Measurements from ENCODE around the gene NAA35.
"Not testable (repeated sequence)": the region's sequence is repeated elsewhere in the genome, so short reads cannot be mapped to it uniquely, and the experiment has no call there.

The NAA35 gene

DNA sequence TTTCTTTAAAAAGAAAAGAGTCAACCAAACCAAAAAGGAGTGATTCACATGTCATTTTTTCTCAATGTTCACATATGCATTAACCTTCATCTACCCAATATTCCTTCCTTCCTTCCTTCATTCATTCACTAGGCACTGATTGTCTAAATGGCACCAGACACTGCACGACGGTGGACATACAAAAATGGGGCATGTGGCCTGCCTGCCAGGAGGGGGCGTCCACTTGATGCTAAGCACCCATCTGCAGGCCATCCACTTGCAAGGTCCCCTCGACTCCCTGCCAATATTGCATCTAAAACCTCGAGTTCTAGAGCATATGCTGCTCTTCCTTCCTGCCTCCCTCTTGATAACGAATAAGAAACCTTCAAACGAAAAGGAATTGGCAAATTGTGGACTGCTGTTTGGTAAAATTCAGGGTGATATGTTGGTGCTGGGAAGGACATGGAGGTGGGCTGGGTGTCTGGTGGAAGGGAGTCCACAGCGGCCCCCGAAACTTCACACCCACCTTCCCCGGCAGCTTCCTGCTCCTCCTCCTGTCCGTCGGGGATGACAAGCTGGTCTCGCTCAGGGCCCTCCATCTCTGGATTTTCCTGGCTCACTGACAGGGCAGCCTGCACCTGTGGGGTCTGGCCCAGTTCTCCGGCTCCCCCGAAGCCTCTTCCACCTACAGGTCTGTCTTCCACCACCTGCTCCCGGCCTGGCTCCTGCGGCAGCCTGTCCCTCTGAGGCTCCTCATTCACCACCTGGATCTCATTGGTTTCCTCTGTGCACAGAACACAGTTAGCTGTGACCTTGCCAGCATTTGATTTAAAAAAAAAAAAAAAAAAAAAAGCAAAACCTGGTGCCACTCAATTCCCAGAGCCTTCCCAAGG, 94.2 kb downstream of the NAA35 start:
- DNase-seq (ENCODE audit: low read depth), result no peak

DNA sequence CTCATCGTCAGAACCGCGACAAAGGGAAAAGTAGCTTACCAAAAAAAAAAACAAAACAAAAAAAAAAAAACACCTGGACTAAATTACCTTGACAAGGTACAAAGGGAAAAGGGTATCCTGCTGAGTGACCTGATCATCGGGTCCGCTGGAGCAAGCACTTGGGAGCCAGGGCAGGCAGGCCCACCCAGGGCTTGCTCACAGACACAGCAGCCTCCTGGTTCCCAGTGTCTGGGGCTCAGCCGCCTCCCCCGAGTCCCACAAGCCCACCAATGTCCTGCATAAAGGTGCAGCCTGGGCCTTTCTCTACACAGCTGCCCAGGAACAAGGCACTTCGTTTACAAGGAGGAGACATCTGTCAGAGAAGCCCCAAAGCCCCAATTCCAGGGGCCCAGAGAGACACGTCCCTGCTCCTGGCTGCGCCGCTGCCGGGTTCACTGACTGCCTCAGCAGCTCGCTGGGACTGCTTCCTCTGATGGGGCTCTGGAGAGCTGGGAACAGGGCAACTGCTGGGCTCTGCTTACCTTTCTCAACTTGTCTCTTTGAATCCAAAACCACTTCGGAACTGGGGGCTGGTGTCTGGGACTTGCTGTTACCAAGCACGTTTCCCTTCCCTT, 95.0 kb downstream of the NAA35 start:
- DNase-seq (ENCODE audit: low read depth), result no peak

DNA sequence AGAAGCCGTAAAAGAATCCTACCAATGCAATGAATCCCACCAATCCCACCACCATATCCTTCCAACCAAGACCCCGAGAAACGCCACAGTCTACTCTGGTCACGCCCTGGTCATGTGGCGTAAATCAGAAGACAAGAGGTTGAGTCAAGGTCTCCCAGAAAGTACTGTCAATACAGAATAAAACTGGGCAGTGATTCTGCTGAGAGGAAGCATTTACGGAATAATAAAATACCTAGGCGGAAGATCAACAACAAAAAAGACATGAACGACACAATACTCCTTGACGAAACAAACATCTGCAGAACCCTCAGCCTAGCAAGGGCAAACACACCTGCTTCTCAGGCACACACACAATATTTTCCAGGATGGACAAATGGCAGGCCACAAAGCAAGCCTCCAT, 95.6 kb downstream of the NAA35 start:
- DNase-seq (ENCODE audit: low read depth), result no peak

DNA sequence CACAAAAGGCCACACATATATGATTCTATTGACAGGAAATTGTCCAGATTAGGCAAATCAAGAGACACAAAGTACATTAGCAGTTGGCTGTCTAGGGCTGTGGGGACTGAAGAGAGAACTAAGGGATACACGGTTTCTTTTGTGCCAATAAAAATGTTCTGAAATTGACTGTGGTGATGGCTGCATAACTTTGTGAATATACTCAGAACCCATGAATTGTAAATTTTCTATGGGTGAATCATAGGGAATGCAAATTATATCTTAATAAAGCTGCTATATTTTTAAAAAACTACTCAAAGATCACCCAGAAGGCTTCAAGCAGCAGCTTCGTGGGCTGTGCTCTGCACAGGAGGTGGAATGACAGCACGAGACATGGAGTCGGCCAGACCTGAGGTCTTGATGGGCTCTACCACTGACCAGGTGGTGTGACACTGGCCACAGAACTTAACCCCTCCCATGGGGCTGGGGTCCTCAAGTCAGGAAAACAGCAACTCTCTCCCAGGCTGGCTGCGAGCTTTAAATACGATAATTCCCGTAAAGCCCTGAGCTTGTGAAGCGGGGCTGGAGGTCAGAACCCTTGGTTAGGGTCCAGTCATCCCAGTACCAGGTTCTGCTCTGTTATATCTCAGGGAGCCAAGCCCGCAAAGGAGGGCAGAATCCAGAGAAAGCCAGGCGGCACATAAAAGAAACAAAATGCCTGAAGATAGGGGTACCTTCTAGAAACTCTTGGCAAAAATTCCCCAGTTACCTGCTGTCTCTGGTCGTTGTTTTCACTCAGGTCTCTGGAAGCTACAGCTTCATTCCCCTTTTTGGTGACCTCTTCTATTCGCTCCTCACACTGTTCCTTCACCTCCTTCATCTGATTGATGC, 99.3 kb downstream of the NAA35 start:
- no peak for DNase-seq (ENCODE audit: low read depth)

DNA sequence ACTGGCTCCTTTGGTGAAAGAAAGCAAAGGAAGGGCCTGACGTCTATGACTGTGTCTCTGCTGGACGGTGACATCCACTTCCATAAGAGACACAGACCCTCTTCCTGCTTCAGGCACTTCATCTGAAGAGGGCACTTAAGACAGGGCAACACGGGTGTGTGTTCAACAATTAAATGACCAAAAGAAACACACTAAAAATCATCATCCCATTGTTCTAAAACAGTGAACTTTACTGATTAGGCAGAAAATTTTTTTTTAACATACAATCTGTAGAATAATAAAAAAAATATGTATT, 99.9 kb downstream of the NAA35 start:
- DNase-seq (ENCODE audit: low read depth), result no peak

DNA sequence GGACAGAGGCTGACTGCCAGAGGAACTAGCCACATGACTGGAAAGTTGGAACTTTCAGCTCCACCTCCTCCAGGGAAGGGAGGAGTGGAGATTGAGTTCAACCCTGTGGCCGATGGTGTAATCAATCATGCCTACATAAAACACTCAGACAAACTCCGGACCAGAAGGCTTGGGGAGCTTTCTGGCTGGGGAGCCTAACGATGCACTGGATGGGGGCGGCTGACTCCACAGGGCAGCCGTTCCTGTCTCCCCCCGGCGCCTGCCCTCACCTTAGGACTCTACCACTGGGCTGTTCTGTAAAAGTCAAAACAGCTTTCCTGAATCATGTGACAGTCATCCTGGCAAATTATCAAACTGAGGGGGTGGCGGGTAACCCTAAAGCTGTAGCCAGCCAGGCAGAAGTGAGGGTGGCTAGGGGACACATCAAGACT, 100.4 kb downstream of the NAA35 start:
- no peak for DNase-seq (ENCODE audit: low read depth)

DNA sequence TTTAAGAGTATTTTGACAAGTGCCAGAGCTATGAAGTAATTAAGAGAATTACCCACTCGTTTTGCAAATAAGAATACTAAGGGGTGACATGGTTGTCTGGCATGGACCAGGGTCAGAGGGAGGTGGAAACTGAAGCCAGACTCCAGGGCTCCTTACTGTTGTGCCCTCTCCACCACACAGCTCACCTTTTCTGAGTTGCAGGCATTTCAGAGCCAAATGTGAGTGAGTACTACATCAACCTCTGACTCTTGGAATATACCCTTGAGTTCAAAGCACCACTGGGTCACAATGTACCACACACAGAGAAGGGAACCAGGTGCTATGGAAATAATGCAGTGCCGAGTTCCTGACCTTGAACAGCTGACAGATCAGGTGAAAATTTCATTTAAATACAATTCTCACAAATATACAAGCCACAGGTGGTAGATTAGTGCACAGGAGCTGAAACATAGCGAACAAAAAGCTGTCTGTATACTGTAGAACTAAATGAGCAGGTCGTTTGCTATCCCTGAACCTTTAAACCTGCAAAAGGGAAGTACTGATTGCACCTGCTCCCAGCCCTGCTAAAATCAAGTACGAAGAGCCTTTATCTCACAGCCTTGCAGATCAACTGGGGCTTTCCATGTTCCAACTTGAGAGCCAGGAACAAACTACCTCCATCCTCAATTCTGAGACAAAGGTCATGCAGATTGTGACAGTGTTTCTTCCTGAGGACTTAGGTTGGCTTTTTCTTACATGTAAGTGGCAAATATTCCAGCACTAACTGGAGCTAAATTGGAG, 101.4 kb downstream of the NAA35 start:
- no peak for DNase-seq (ENCODE audit: low read depth)

DNA sequence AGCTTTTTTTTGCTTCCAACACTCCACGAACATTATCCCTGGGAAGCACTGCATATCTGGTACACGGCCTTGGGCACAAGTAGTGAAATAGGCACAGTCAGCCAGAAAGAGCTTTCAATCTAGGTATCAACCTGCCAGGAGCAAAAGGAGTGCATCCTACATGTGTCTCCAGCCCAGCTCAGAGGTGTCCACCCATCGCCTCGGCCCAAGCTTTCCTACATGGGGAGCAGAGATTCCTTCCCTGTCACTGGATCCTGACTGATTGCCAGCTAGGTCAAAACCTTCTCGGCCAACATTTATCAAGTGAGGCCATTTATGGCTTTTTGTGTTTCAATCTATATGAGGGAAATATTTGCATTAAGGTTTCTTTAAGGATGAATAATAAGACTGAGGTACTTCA, 102.6 kb downstream of the NAA35 start:
- DNase-seq (ENCODE audit: low read depth), result no peak

DNA sequence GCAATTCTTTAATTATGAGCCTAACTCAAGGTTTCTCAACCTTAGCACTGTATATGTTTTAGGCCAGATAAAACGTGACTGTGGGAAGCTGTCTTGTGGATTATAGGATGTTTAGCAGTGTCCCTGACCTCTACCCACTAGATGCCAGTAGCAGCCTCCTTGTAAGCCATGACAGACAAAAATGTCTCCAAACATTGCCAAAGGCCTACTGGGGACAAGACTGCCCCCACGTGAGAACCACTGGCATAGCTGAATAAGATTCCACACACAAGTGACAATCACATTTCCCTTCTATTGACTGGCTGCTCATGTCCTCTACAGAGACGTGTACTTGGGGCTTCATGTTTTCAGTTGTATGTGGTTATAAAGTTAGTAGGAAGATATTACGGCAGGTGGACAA, 103.1 kb downstream of the NAA35 start:
- DNase-seq (ENCODE audit: low read depth), result no peak

DNA sequence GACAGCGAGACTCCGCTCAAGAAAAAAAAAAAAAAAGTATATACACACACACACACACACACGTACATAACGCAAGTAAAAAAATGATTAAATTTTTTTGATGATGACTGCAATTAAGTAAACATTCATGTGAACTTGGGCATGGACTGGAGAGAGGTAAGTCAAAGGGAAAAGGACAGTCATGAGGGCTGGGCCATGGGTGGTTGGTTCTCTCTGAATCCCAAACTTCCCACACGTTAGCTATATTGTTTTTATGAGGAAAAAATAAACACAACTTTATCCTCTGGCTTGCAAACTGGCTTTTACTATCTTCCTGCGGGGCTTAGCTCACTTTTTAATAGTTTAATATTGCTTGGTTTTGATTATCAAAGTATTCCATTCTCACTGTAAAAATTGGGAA, 104.7 kb downstream of the NAA35 start:
- no peak for DNase-seq (ENCODE audit: low read depth)

DNA sequence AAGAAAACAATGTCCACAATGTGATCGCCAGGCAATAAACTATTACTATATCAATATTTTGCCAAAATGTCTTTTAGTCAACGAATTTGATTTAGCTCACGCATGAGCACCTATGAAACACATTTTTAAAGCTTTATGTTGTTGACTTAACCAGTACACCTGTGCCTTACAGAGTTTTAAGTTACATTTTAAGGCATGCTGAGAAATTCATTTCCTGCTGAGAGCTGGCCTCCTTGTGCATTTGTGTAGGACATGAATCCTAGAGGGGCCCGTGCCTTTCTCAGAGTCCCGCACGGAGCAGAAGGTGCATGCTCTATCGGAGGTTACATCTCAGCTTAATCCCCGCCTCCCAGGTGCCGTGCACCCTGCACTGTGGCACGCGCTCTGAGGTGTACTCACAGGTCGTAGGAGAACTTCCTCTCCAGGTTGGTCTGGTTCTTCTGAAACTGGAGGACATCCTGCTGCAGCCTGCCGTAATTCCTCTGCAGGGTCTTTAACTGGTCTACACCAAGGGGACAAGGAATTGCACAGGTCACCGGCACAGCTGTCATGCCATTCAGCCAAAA, 105.2 kb downstream of the NAA35 start:
- no peak for DNase-seq (ENCODE audit: low read depth)

DNA sequence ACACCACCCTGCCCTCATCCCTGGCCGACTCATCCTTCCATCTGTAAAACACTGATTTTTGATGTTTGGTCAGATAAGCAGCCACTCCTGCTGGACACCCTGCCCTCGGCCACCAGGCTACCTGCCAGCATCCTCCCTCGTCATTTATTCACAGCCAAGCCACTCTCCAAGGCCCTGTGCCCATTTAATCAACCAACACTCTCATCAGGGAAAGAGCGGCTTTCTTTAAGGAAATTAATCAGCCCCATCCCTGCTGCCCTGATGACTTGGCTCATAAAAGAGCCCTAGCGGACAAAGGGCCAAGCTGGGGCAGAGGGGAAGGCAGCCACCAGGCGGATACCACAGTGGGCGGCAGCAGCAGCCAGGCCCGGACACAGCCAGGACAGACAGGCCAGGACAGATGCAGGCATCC, 106.0 kb downstream of the NAA35 start:
- no peak for DNase-seq (ENCODE audit: low read depth)

DNA sequence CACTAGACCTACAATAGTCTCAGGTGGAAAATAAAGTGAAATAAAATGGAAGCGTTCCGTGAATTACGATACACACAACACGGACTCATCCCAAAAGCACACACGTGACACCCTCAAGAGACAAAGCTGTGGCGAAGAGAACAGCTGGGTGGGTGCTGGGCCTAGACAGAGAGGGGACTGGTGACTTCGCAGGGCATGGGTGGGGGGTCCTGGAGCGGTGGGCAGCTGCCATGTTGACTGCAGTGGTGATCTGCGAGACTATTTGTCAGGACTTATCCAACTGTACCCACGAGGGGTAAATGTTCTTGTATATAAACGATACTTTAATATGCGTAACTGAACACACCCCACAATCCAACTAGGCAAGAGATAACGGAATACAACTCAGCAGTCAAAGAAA, 106.4 kb downstream of the NAA35 start:
- DNase-seq (ENCODE audit: low read depth), result no peak

DNA sequence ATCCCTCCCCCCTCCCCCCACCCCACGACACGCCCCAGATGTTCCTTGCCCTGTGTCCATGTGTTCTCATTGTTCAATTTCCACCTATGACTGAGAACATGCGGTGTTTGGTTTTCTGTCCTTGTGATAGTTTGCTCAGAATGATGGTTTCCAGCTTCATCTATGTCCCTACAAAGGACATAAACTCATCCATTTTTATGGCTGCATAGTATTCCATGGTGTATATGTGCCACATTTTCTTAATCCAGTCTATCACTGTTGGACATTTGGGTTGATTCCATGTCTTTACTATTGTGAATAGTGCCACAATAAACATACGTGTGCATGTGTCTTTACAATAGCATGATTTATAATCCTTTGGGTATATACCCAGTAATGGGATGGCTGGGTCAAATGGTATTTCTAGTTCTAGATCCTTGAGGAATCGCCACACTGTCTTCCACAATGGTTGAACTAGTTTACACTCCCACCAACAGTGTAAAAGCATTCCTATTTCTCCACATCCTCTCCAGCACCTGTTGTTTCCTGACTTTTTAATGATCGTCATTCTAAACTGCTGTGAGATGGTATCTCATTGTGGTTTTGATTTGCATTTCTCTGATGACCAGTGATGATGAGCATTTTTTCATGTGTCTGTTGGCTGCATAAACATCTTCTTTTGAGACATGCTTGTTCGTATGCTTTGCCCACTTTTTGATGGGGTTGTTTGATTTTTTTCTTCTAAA, 107.2 kb downstream of the NAA35 start:
- not testable (repeated sequence) for DNase-seq (ENCODE audit: low read depth)

DNA sequence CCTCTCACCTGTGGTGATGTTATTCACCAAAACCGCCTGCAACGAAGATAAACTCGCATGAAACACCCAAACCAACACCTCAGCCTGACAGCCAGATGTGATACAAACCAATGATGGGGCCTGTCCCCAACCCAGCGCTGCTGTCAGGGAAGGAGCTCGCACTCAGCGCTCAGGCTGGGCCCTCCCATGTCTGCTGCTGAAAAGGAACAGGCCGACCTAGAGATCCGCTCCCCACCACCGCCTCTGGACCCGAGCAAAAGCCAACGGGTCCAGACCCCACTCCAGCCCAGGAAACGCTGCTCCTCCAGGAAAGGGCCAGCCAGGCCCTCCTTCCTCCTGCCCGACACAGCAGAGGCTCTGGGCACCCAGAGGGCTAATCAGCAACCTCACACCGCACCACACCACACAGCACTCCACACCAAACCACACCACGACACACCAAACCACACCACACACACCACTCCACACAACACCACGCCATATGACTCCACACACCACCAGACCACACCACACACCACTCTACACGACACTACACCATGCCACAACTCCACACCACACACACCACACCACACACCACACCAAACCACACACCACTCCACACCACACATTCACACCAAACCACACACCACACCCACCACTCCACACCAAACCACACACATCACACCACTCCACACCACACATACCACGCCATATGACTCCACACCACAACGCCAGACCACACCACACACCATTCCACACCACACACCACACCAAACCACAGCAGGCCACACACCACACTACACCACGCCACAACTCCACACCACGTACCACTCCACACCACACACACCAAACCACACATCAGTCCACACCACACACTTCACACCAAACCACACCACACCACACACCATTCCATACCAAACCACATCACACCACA, 111.9 kb downstream of the NAA35 start:
- no peak for DNase-seq (ENCODE audit: low read depth)

DNA sequence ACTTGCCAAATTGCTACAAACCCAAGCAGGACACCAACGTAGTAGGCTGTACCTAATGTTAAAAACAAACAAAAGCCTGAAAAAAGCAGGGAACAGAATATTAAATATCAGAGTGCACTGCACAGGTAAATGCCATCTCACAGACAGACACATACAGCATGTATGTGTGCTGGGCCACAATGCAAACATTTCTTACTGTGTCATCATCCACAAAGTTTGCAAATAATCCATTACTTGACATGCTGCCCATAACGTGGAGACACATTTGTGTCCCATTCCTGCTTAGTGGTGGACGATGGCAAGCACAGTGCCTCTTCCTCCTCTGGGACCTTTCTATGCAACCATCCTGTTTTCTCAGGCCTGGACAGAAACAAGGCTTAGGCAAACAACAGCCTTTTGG, 113.7 kb downstream of the NAA35 start:
- DNase-seq (ENCODE audit: low read depth), result no peak

DNA sequence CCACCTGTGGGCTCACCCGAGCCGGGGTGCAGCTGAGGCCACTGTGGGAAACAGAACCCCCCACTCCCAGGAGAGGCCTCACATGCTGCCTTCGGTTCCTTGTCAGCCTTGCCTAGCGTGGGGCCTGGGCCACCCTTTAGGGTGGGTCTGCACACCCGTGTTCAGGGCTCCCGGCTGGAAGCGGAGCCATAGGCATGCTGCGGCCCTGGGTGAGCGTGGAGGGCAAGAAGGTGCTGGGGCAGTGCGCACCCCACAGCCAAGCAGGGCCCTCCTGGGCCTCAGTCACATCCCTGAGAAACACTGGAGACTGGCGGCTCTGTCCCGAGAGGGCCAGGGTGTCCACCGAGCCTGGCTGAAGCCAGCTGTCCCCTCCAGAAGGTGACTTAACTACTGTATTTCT, 116.5 kb downstream of the NAA35 start:
- DNase-seq (ENCODE audit: low read depth), result no peak

DNA sequence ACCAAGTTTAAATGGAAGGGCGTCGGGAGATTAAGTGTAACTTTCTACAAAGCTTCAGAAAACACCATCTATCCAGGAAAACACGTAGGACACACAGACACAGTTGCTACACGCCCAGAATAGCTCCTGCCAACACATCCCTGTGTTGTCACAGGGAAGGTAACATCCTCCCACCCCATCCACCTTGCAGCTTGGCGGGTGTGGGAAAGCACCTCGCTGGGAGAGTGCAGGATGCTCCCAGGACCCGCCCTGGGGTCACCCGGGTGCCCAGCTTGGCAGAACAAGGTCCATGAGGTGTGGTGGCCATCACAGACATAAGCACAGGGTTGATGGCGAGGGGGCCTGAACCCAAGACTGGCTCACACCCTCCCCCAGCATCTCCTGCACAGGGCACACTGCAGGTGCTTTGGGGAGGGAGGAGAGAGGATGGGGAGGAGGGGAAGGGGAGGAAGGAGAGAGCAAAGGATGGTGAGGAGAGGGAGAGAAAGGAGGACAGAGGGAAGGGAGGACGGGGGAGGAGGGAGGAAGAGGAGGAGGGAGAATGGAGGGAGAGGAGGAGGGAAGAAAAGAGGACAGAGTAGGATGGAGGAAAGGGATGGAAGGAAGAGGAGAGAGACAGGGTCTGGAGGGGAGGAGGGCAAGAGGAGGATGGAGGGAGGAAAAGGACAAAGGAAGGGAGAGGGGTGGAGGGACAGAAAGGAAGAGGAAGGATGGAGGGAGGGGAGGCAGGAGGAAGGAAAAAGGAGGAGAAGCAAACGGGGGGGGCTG, 121.2 kb downstream of the NAA35 start:
- no peak for DNase-seq (ENCODE audit: low read depth)

Data from CMK (cell line).